HL-60/S4 (cell line): Measurements from ENCODE around the gene EPHB6.

Experiments
- in situ Hi-C: fragments of 300-500 bp; cut with MboI; formaldehyde crosslinking; loops from 2 replicates; pipeline ENCODE4 v1.14.3; 2022; ENCODE audit warnings: low sequenced_read_pairs

The EPHB6 gene

GRCh38 chr7:142914121-142914520, 59.2 kb downstream of the EPHB6 start:
- in situ Hi-C loops = no loop called here

GRCh38 chr7:142915315-142915714, 60.4 kb downstream of the EPHB6 start:
- in situ Hi-C loops = no loop called here

- in situ Hi-C loops = no loop called here
Observed at GRCh38 chr7:142916508-142916907, 61.6 kb downstream of the EPHB6 start.

- in situ Hi-C loops = no loop called here
Observed at GRCh38 chr7:142917447-142917846, 62.6 kb downstream of the EPHB6 start.

- in situ Hi-C loops = no loop called here
Observed at GRCh38 chr7:142918901-142919300, 64.0 kb downstream of the EPHB6 start.

- in situ Hi-C loops = no loop called here
Observed at GRCh38 chr7:142919656-142920055, 64.8 kb downstream of the EPHB6 start.
